K562 (cell line): Measurements from ENCODE around the gene C6orf47. TPM values are rescaled to one million over a fixed set of nuclear protein-coding genes. Genes with fewer than 3 reads are reported as not detected.
A peak's percentile ranks its signal among the peaks of the same experiment; 100 is the strongest.

Experiments
- ATAC-seq: fragments of 200-7000 bp; cut with Tn5 transposase; 3 replicates; pipeline ENCODE4 v1.9.1; 2020; ENCODE audit warnings: moderate library complexity
- BruUV-seq: library from RNA; stranded (reverse); fragments of 400-500 nt; replicated peaks from 2 replicates; lab custom pipeline; 2021; lab: Mats Ljungman, UMichigan
- CTCF ChIA-PET: fragments of 300-600 bp; formaldehyde crosslinking; extraction: SDS; loops from one replicate; lab custom pipeline; 2021; ENCODE audit warnings: low intra/inter-chr PET ratio; lab: Yijun Ruan, JAX
- POLR2A ChIA-PET: fragments of 300-600, 350-650 bp; sonication (Branson Sonifier 250); formaldehyde crosslinking; extraction: SDS; loops from one replicate; lab custom pipeline; 2021; ENCODE audit warnings: antibody characterized with exemption, inconsistent platforms; lab: Yijun Ruan, JAX
- DNase-seq, 4 experiments: peaks; one replicate each; pipeline versions ENCODE4 v3.0.0 to v3.0.0-alpha.2; 2011 to 2018; ENCODE audit warnings: low spot score in 3 of 4, mixed read lengths in 3 of 4; ENCODE audit errors: extremely low read depth in 1 of 4
- FAIRE-seq: peaks from 2 replicates; lab custom pipeline; 2011; peaks lifted over from hg19 to GRCh38; lab: Jason Lieb, UNC
- H2AFZ ChIP-seq: 2 replicates; pipeline ENCODE4 v1.6.0; 2011; ENCODE audit warnings: low read depth, low read length, control low read depth, inconsistent platforms
- H3K27ac ChIP-seq: fragments of 200-600 bp; 3 replicates; pipeline ENCODE4 v1.8.0; 2011; ENCODE audit warnings: low read depth, mild to moderate bottlenecking, control low read depth, inconsistent platforms, low read length, moderate library complexity, mixed read lengths; ENCODE audit errors: extremely low read depth
- H3K27me3 ChIP-seq, 2 experiments: fragments of 300-600 bp in 1 of 2; 2 replicates in 1 of 2; 3 replicates in 1 of 2; pipeline versions ENCODE4 v1.6.0 to v1.8.0; 2011; ENCODE audit warnings: inconsistent platforms in 2 of 2, low read length in 2 of 2, mild to moderate bottlenecking in 1 of 2, mixed read lengths in 1 of 2, moderate library complexity in 1 of 2; ENCODE audit not compliant: control insufficient read depth in 2 of 2, insufficient read depth in 2 of 2
- H3K36me3 ChIP-seq: fragments of 300-600 bp; 3 replicates; pipeline ENCODE4 v1.8.0; 2011; ENCODE audit warnings: mild to moderate bottlenecking, low read length, inconsistent platforms; ENCODE audit not compliant: control insufficient read depth, insufficient read depth
- H3K4me1 ChIP-seq, 2 experiments: fragments of 200-600 bp in 1 of 2; replicated peaks in 1 of 2; 2 replicates in 1 of 2; 3 replicates in 1 of 2; pipeline versions ENCODE4 v1.5.1 to v1.8.0; 2011; ENCODE audit warnings: inconsistent platforms in 2 of 2, low read length in 2 of 2, mild to moderate bottlenecking in 1 of 2, mixed read lengths in 1 of 2, moderate library complexity in 1 of 2; ENCODE audit not compliant: control insufficient read depth in 2 of 2, insufficient read depth in 2 of 2
- H3K4me2 ChIP-seq: 2 replicates; pipeline ENCODE4 v1.6.1; 2011; ENCODE audit warnings: low read length, control low read depth, inconsistent platforms, mixed read lengths; ENCODE audit not compliant: insufficient read depth
- H3K4me3 ChIP-seq: fragments of 200-600 bp; sonication (generic), shearing (Covaris generic); 2 replicates; pipeline ENCODE4 v1.5.1; 2016; ENCODE audit warnings: control low read depth, inconsistent platforms
- H3K79me2 ChIP-seq: fragments of 200-600 bp; 3 replicates; pipeline ENCODE4 v1.8.0; 2011; ENCODE audit warnings: low read length, inconsistent platforms; ENCODE audit not compliant: control insufficient read depth, insufficient read depth
- H3K9ac ChIP-seq, 2 experiments: 2 replicates each; pipeline versions ENCODE4 v1.6.0 to v1.6.1; 2011; ENCODE audit warnings: low read depth in 2 of 2, low read length in 2 of 2, control low read depth in 1 of 2, inconsistent platforms in 1 of 2, mild to moderate bottlenecking in 1 of 2, mixed read lengths in 1 of 2; ENCODE audit not compliant: insufficient read depth in 1 of 2
- H3K9me1 ChIP-seq: one replicate; pipeline ENCODE4 v1.6.0; 2011; ENCODE audit warnings: inconsistent platforms, mild to moderate bottlenecking, low read length, moderate library complexity; ENCODE audit not compliant: control insufficient read depth, insufficient read depth
- H3K9me3 ChIP-seq: replicated peaks from 2 replicates; pipeline ENCODE4 v1.5.1; 2011; ENCODE audit warnings: low read depth, low read length, inconsistent platforms; ENCODE audit not compliant: control insufficient read depth, insufficient read depth
- H4K20me1 ChIP-seq: replicated peaks from 2 replicates; pipeline ENCODE4 v1.6.1; 2011; ENCODE audit warnings: low read length, inconsistent platforms, mixed read lengths; ENCODE audit not compliant: control insufficient read depth, insufficient read depth
- HEY1 ChIP-seq: fragments of 250-450 bp; sonication (Bioruptor Pico); IDR thresholded peaks from 2 replicates; pipeline ENCODE4 v1.5.0; 2020; ENCODE audit warnings: mild to moderate bottlenecking, moderate library complexity, borderline replicate concordance
- SP1 ChIP-seq: sonication (generic); formaldehyde crosslinking; IDR thresholded peaks from 2 replicates; pipeline ENCODE4 v1.8.1; 2022; ENCODE audit warnings: mild to moderate bottlenecking, missing genetic modification reagents
- ZFX ChIP-seq: sonication (generic); formaldehyde crosslinking; IDR thresholded peaks from 2 replicates; pipeline ENCODE4 v1.8.0; 2022; ENCODE audit warnings: mild to moderate bottlenecking, missing genetic modification reagents, moderate library complexity
- WGBS: fragments of 100-300 bp; shearing (Covaris generic); methylation state at CpG from one replicate; pipeline ENCODE4 v1.1.6; 2016; ENCODE audit warnings: low coverage, mixed read lengths; ENCODE audit not compliant: insufficient coverage; ENCODE audit errors: missing lambda C conversion rate; 5-methylcytosine and 5-hydroxymethylcytosine counted together
- in situ Hi-C: fragments of 300-500 bp; cut with MboI; formaldehyde crosslinking; loops from 4 replicates; pipeline ENCODE4 v1.15.0; 2018; ENCODE audit warnings: inconsistent platforms, mixed read lengths
- intact Hi-C: fragments of 100-400 bp; cut with micrococcal nuclease; formaldehyde crosslinking; loops from 2 replicates; pipeline ENCODE4 v1.14.2; 2022
- polyA plus RNA-seq, 8 experiments: library from polyadenylated mRNA; depleted of rRNA in 4 of 8; stranded (reverse) in 5 of 8; unstranded in 3 of 8; fragments of >200 nt; fragmentation: Nextera tagmentation in 2 of 8; fragmentation: Illumina TruSeq in 1 of 8; extraction: Ambion mirVana in 2 of 8; extraction: Trizol in 1 of 8; gene quantifications; 2 replicates each; pipeline versions ENCODE4 v1.2.1 to v1.2.3, GENCODE V29; 2011 to 2014; ENCODE audit warnings: inconsistent platforms in 1 of 8, missing spikeins in 1 of 8
- total RNA-seq, 7 experiments: library from RNA; depleted of rRNA in 6 of 7; stranded (reverse); fragments of >200 nt in 6 of 7; fragmentation: Illumina TruSeq in 2 of 7; extraction: Trizol in 2 of 7; gene quantifications; 2 replicates each; pipeline versions ENCODE4 v1.2.1 to v1.2.3, GENCODE V29; 2011 to 2021; ENCODE audit warnings: low replicate concordance in 1 of 7

C6orf47 gene
- total and polyA plus RNA-seq, 9 of the 15 experiments (the other 6 are each of a cell fraction or from before 2014, with no cell fraction given) = 0.14 to 43.8 (median 27.0) TPM

DNA sequence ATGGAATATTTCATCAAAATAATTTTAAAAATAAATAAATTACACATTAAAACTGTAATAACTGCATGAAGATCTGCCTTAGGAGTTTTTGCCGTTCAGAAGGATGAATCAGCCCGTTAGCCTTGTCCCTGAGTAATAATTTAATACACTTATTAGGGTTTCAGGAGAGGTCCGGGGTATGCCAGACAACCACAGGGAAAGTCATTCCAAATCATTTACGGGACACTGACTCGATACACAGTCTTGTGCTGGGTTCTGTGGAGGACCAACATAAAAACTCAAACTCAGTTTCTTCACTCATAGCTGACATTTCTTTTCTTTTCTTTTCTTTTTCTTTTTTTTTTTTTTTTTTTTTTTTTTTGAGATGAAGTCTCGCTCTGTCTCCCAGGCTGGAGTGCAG lies 45.4 kb upstream of the C6orf47 start:
- intact Hi-C loops (no loop called here), in situ Hi-C loops (no loop called here)
- Histone ChIP-seq H3K27me3 (no peaks in the 10 kb centered on the region), H3K79me2 (peaks cover 26% of the 10 kb centered on the region), H3K9me1 (no peaks in the 10 kb centered on the region), H3K4me2 (no peak overlapping the region), H3K4me1 (peaks cover 33 to 35% of the 10 kb centered on the region in 2 experiments), H3K9ac (no peak overlapping the region), H3K9me3 (no peaks in the 10 kb centered on the region), H4K20me1 (no peaks in the 10 kb centered on the region; the same call in 1 of the 2 replicates), H3K4me3 (no peak overlapping the region), H3K27ac (no peak overlapping the region), H2AFZ (peak overlapping the region; percentile 52), H3K36me3 (peaks cover 11% of the 10 kb centered on the region)
- TF ChIP-seq HEY1 (CRISPR knock-in tag) = no peak
- TF ChIP-seq SP1 (CRISPR knock-in tag) = 0 out of 2 replicates have a peak, but pooled peaks have one; percentile 10
- 0 out of 2 replicates have a peak, but pooled peaks have one; percentile 10 for TF ChIP-seq ZFX
- no TSS peak for BruUV-seq
- FAIRE-seq (no peak), ATAC-seq (no peak), DNase-seq (no peak)
- WGBS = 76% methylated on average over 6 of the region's 6 CpGs
- ChIA-PET POLR2A (interaction anchor here (0.6 to 12.4 kb wide), 5 partner anchors 10 to 101 kb away, joined by 3 to 223 read pairs (median 7); partner anchors contain the start of genes DDAH2, LSM2, LY6G6C and LY6G6D), CTCF (no interaction called here)
